ENCODE results near the gene PNPLA3.

PNPLA3 gene

DNA sequence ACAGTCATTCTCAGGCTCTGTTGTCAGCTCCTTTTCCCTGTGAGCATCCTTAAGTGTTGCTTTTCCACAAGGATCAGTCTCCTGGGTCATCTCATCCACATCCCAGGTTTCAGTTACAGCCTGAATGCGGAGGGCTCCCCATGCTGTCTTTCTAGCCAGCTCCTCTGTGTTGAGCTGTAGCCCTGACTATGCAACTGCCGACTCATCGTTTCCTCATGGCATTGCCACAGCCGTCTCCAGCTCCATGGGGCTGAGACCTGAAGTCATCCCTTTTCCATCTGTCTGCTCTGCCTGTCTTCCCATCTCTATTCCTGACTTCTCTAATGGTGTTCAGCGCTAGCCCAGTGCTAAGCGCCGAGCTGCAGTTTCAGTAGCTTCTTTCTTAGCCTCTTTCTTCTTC is 43.5 kb downstream of the PNPLA3 start:
- DNase-seq (ENCODE audit: low read depth), result no peak
- no peak overlapping the region for H3K4me3 ChIP-seq (ENCODE audit: low read depth, low read length)
- TF ChIP-seq, protein P1, sequence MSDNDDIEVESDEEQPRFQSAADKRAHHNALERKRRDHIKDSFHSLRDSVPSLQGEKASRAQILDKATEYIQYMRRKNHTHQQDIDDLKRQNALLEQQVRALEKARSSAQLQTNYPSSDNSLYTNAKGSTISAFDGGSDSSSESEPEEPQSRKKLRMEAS (IDR thresholded peaks at IDR 0.05; ENCODE audit: low read depth, low read length), result no peak

DNA sequence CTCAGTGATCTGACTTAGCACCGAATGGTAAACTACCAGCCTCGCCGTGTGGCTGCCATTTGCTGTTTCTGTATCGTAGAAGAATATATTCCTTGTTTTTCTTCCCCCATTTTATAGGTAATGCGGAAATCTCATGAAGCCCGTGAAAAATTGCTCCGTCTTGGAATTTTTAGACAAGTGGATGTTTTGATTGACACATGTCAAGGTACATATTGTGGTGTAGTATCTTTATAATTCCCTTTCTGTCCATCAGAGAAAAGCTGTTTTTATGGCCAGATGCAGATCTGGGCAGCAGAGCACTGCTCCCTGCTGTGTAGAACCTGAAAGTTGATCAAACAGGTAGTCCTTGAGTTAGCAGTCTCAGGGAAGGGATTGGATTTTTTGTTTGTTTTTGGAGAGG is 45.0 kb downstream of the PNPLA3 start:
- TF ChIP-seq MYC (IDR thresholded peaks at IDR 0.05; ENCODE audit: low read depth, low read length), result no peak
- no peak overlapping the region for H3K4me3 ChIP-seq (ENCODE audit: low read depth, low read length)
- no peak for DNase-seq (ENCODE audit: low read depth)

DNA sequence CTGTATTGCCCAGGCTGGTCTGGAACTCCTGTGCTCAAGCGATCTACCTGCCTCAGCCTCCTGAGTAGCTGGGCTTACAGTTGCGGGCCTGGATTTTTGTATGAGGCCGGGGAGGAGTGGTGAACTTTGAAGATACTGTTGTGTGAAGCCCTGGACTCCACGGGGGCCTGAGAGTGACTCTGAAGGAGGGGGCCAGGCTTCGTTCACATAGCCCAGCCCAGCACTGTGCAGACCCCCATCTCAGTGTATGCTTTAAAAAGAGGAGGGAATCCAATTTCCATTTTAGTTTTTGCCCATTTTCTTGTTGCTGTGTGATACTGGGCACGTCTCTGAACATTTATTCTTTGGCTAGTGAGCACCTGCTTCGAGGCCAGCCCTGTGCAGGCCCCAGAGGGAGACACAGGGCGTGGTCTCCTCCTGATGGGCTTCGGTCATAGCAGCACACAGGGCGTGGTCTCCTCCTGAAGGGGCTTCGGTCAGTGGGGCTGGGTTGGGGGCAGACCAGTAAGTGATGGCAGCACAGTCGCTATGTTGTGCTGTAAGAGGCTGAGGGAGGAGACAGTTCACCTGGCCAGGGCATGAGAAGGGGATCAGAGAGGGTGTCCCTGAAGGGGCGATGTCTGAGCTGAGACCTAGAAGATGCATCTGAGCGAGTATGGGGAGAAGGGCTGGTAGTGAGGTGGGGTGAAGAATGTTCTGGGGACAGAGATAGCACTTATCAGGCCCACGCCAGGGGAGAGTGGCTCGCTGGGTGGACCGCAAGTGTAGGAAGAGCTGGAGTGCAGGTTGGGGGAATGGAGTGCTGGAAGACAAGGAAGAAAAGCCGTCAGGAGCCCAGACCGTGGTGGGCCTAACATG is 45.6 kb downstream of the PNPLA3 start:
- no peak overlapping the region for H3K4me3 ChIP-seq (ENCODE audit: low read depth, low read length)
- TF ChIP-seq, protein P1 (IDR thresholded peaks at IDR 0.05; ENCODE audit: low read depth, low read length), result no peak
- TF ChIP-seq, protein P2, sequence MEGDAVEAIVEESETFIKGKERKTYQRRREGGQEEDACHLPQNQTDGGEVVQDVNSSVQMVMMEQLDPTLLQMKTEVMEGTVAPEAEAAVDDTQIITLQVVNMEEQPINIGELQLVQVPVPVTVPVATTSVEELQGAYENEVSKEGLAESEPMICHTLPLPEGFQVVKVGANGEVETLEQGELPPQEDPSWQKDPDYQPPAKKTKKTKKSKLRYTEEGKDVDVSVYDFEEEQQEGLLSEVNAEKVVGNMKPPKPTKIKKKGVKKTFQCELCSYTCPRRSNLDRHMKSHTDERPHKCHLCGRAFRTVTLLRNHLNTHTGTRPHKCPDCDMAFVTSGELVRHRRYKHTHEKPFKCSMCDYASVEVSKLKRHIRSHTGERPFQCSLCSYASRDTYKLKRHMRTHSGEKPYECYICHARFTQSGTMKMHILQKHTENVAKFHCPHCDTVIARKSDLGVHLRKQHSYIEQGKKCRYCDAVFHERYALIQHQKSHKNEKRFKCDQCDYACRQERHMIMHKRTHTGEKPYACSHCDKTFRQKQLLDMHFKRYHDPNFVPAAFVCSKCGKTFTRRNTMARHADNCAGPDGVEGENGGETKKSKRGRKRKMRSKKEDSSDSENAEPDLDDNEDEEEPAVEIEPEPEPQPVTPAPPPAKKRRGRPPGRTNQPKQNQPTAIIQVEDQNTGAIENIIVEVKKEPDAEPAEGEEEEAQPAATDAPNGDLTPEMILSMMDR (IDR thresholded peaks at IDR 0.05; ENCODE audit: low read depth, low read length), result no peak
- TF ChIP-seq MYC (IDR thresholded peaks at IDR 0.05; ENCODE audit: low read depth, low read length), result no peak
- no peak for TF ChIP-seq POLR2A (IDR thresholded peaks at IDR 0.05; ENCODE audit: extremely low read depth, insufficient read length)
- no peak for DNase-seq (ENCODE audit: low read depth)

DNA sequence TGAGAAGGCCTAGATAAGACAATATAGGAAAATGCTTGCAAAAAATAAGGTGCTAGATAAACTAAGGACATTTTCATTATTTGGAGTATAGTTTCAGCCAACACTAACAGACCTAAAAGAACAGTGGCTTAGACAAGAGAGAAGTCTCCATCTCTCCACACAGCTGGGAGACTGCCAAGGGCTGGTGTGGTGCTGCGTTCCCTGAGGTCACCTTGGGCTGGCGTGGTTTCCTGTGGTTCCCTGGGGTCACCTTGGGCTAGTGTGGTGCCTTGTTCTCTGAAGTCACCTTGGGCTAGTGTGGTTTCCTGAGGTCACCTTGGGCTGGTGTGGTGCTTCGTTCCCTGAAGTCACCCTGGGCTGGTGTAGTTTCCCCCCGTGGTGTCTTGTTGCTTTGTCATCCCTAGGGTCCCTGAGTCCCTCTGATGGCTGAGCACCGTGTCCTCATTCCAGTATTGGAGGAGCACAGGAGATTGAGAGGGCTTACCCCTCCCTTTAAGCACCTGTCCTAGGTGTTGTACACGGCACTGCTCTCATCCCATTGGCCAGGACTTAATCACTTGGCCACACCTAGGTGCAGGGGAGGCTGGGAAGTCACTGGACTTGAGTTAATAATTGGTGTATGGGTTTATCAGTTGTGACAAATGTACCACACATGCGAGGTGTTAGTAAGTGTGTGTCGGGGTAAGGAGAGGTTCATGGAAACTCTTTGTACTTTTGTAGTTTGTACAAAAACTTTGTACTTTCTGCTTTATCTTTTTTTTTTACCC is 46.6 kb downstream of the PNPLA3 start:
- peak; percentile 12 for DNase-seq (ENCODE audit: low read depth)
- TF ChIP-seq MYC (IDR thresholded peaks at IDR 0.05; ENCODE audit: low read depth, low read length), result no peak
- H3K4me3 ChIP-seq (ENCODE audit: low read depth, low read length), result no peak overlapping the region

DNA sequence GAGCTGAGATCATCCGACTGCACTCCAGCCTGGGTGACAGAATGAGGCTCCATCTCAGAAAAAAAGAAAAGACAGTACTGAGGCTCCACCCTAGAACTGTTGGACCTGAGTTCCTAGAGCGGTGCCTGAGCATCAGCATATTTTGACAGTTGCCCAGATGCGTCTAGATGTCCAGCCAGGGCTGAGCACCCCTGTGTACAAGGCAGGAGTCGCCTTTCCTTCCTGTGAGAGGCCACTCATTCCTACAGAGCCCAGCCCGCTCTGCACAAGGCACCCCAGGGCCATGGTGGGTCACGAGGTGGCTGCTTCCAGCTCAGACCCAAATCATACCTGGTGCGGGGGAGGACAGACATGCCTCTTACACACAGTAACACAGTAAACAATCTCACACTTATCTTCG is 47.5 kb downstream of the PNPLA3 start:
- DNase-seq (ENCODE audit: low read depth), result no peak
- TF ChIP-seq, protein P1 (IDR thresholded peaks at IDR 0.05; ENCODE audit: low read depth, low read length), result no peak
- TF ChIP-seq MYC (IDR thresholded peaks at IDR 0.05; ENCODE audit: low read depth, low read length) (no peak), POLR2A (IDR thresholded peaks at IDR 0.05; ENCODE audit: extremely low read depth, insufficient read length) (no peak)
- TF ChIP-seq, protein P2 (IDR thresholded peaks at IDR 0.05; ENCODE audit: low read depth, low read length), result no peak
- no peak overlapping the region for H3K4me3 ChIP-seq (ENCODE audit: low read depth, low read length)

DNA sequence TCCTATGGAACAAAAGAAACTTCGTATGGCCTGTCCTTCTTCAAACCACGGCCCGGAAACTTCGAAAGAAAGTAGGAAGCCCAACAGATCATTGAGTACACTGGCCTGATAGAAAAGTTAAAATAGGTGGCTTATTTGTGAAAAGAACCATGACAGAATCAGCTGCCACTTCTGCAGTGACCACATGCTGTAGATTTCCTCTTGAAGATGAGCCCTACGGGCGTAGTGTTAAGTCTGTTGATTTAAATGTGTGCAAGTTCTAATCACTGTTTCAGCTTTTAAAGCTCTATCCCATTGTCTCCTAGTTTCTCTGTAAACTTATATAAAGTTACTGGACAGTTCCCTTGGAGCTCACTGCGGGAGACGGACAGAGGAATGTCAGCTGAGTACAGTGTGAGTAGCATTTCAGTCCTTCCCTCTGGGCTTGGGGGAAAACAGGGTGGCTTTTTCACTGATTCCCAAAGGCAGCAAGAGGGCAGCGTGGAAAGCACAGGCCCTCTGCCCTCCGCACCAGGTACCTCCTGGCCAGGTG is 49.4 kb downstream of the PNPLA3 start:
- DNase-seq (ENCODE audit: low read depth), result no peak
- TF ChIP-seq, protein P2 (IDR thresholded peaks at IDR 0.05; ENCODE audit: low read depth, low read length), result no peak
- TF ChIP-seq POLR2A (IDR thresholded peaks at IDR 0.05; ENCODE audit: extremely low read depth, insufficient read length) (no peak), MYC (IDR thresholded peaks at IDR 0.05; ENCODE audit: low read depth, low read length) (no peak)
- TF ChIP-seq, protein P1 (IDR thresholded peaks at IDR 0.05; ENCODE audit: low read depth, low read length), result no peak

DNA sequence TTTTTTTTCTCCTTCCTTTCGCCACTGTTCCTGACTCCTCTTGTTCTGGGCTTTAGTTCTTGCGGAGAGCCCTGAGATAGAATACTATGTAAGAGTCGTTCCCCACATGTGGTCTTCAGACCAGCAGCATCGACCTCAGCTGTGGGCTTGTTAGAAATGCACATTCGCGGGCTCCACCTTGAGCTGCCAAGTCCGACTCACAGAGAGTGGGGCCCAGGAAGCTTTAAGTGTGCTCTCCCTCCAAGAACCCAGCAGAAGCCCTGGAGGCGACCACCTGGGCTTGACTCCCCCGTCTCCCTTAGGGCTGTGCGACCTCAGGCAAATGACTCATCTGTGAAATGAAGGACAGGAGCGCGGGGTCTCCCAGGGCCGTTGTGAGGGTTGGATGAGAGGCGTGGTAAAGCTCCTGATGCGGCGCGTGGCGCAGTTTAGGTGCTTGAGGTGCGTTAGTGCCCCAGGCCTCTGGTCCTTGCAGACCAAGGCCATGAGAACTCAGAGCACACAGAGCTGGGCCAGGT is 50.5 kb downstream of the PNPLA3 start:
- DNase-seq (ENCODE audit: low read depth), result no peak
- TF ChIP-seq MYC (IDR thresholded peaks at IDR 0.05; ENCODE audit: low read depth, low read length) (no peak), POLR2A (IDR thresholded peaks at IDR 0.05; ENCODE audit: extremely low read depth, insufficient read length) (no peak)
- TF ChIP-seq, protein P2 (IDR thresholded peaks at IDR 0.05; ENCODE audit: low read depth, low read length), result no peak
- TF ChIP-seq, protein P1 (IDR thresholded peaks at IDR 0.05; ENCODE audit: low read depth, low read length), result no peak
- no peak overlapping the region for H3K4me3 ChIP-seq (ENCODE audit: low read depth, low read length)

More for the DNA sequence above, 49.4 kb downstream of the PNPLA3 start:
- H3K4me3 ChIP-seq (ENCODE audit: low read depth, low read length), result no peak overlapping the region
